Keratinocyte (primary cell): ENCODE measurements around the gene SPATA24. TPM values are rescaled to one million over a fixed set of nuclear protein-coding genes. Genes with fewer than 3 reads are reported as not detected.

Source experiments
- DNase-seq: peaks from one replicate; pipeline ENCODE4 v3.0.0-alpha.2; 2011; ENCODE audit warnings: low read depth, missing footprints, low spot score
- FAIRE-seq: peaks from 2 replicates; lab custom pipeline; 2011; peaks lifted over from hg19 to GRCh38; lab: Jason Lieb, UNC
- H2AFZ ChIP-seq: 2 replicates; pipeline ENCODE4 v1.6.0; 2012; ENCODE audit warnings: low read length, control low read depth, inconsistent platforms; ENCODE audit not compliant: control insufficient read depth
- H3K27ac ChIP-seq: 2 replicates; pipeline ENCODE4 v1.5.1; 2011; ENCODE audit warnings: low read length; ENCODE audit not compliant: control insufficient read depth, insufficient read depth
- H3K27me3 ChIP-seq: 3 replicates; pipeline ENCODE4 v1.6.0; 2011; ENCODE audit warnings: low read length; ENCODE audit not compliant: control insufficient read depth, insufficient read depth; ENCODE audit errors: extremely low read depth
- H3K36me3 ChIP-seq, 2 experiments: 2 replicates in 1 of 2; 3 replicates in 1 of 2; pipeline ENCODE4 v1.5.1; 2011; ENCODE audit warnings: low read length in 2 of 2, mild to moderate bottlenecking in 1 of 2; ENCODE audit not compliant: control insufficient read depth in 2 of 2, insufficient read depth in 2 of 2; ENCODE audit errors: extremely low read depth in 1 of 2
- H3K4me1 ChIP-seq: 3 replicates; pipeline ENCODE4 v1.5.1; 2011; ENCODE audit warnings: low read length; ENCODE audit not compliant: control insufficient read depth, insufficient read depth; ENCODE audit errors: extremely low read depth
- H3K4me2 ChIP-seq: 3 replicates; pipeline ENCODE4 v1.6.0; 2011; ENCODE audit warnings: low read depth, low read length; ENCODE audit not compliant: control insufficient read depth, insufficient read depth; ENCODE audit errors: extremely low read depth
- H3K4me3 ChIP-seq, 3 experiments: fragments of 200-600 bp in 1 of 3; sonication (generic) in 1 of 3; 2 replicates in 2 of 3; 3 replicates in 1 of 3; pipeline ENCODE4 v1.5.1; 2011 to 2016; ENCODE audit warnings: low read length in 3 of 3, mild to moderate bottlenecking in 3 of 3, control low read depth in 2 of 3, inconsistent platforms in 1 of 3, low read depth in 1 of 3, mixed read lengths in 1 of 3, mixed run types in 1 of 3, moderate library complexity in 1 of 3; ENCODE audit not compliant: control insufficient read depth in 2 of 3, insufficient read depth in 2 of 3; ENCODE audit errors: extremely low read depth in 1 of 3
- H3K79me2 ChIP-seq: 2 replicates; pipeline ENCODE4 v1.6.0; 2012; ENCODE audit warnings: low read length; ENCODE audit not compliant: control insufficient read depth, insufficient read depth
- H3K9ac ChIP-seq: 3 replicates; pipeline ENCODE4 v1.6.0; 2011; ENCODE audit warnings: low read length; ENCODE audit not compliant: control insufficient read depth, insufficient read depth; ENCODE audit errors: extremely low read depth
- H3K9me1 ChIP-seq: 3 replicates; pipeline ENCODE4 v1.6.0; 2011; ENCODE audit warnings: low read length; ENCODE audit not compliant: control insufficient read depth, insufficient read depth; ENCODE audit errors: extremely low read depth
- H3K9me3 ChIP-seq: 2 replicates; pipeline ENCODE4 v1.5.1; 2012; ENCODE audit warnings: low read depth, low read length; ENCODE audit not compliant: control insufficient read depth
- H4K20me1 ChIP-seq: 3 replicates; pipeline ENCODE4 v1.6.0; 2011; ENCODE audit warnings: low read length; ENCODE audit not compliant: control insufficient read depth, insufficient read depth; ENCODE audit errors: extremely low read depth
- CTCF ChIP-seq, 3 experiments: IDR thresholded peaks in 1 of 3; conservative IDR thresholded peaks in 1 of 3; optimal IDR thresholded peaks in 1 of 3; 2 replicates in 2 of 3; 3 replicates in 1 of 3; pipeline versions ENCODE3 to v1.5.1; 2011; ENCODE audit warnings: low read length in 3 of 3, mild to moderate bottlenecking in 3 of 3, moderate library complexity in 2 of 3, control low read depth in 1 of 3, inconsistent platforms in 1 of 3; ENCODE audit not compliant: insufficient read depth in 2 of 3; ENCODE audit errors: extremely low read depth in 1 of 3
- EZH2 ChIP-seq: IDR thresholded peaks from one replicate; pipeline ENCODE4 v1.6.1; 2012; ENCODE audit warnings: inconsistent platforms, mild to moderate bottlenecking, low read length, moderate library complexity
- dilution Hi-C: fragments of 300-500 bp; cut with MboI; formaldehyde crosslinking; loops from one replicate; pipeline ENCODE4 v1.7.0; 2020; ENCODE audit warnings: low sequenced_read_pairs; ENCODE audit not compliant: extremely low pct_ligation_motif_present
- polyA plus RNA-seq, 5 experiments: library from polyadenylated mRNA; depleted of rRNA in 3 of 5; stranded (reverse) in 3 of 5; stranded (forward) in 1 of 5; unstranded in 1 of 5; fragments of >200 nt; gene quantifications; 1 replicate in 1 of 5; 2 replicates in 3 of 5; 3 replicates in 1 of 5; pipeline versions ENCODE4 v1.2.1 to v1.2.3, GENCODE V29; 2011 to 2012; ENCODE audit warnings: missing spikeins in 2 of 5, low read depth in 1 of 5, low replicate concordance in 1 of 5

Gene SPATA24
- polyA plus RNA-seq, 1 donor (not counting 4 experiments of a cell fraction or from before 2014, with no cell fraction given) = 4.9 TPM

- no peaks in the 10 kb centered on the region for H4K20me1 ChIP-seq
- H3K79me2 ChIP-seq = no peaks in the 10 kb centered on the region
- dilution Hi-C loops = no loop called here
- peaks cover 34% of the 10 kb centered on the region for H3K4me1 ChIP-seq
- peaks cover 0 to 2% of the 10 kb centered on the region in 2 experiments for H3K36me3 ChIP-seq
- FAIRE-seq (peak; percentile 55), DNase-seq (no peak)
- no peaks in the 10 kb centered on the region for H3K9me3 ChIP-seq
- H3K27me3 ChIP-seq = no peaks in the 10 kb centered on the region
- H3K27ac ChIP-seq = peak overlapping the region; percentile 84
- no peak overlapping the region for H3K4me3 ChIP-seq
- peak overlapping the region; percentile 23 for H3K4me2 ChIP-seq
- TF ChIP-seq EZH2 = no peak
- peak overlapping the region; percentile 29 for H2AFZ ChIP-seq
- H3K9ac ChIP-seq = peak overlapping the region; percentile 31
- H3K9me1 ChIP-seq = no peaks in the 10 kb centered on the region
Measured at GRCh38 chr5:139414581-139415130, 10.8 kb upstream of the SPATA24 start.

- peak overlapping the region; percentile 7 for H2AFZ ChIP-seq
- no peaks in the 10 kb centered on the region for H3K9me3 ChIP-seq
- DNase-seq (no peak), FAIRE-seq (no peak)
- dilution Hi-C loops = no loop called here
- H3K9me1 ChIP-seq = no peaks in the 10 kb centered on the region
- H3K79me2 ChIP-seq = no peaks in the 10 kb centered on the region
- H3K9ac ChIP-seq = no peak overlapping the region
- TF ChIP-seq CTCF (optimal IDR thresholded peaks at IDR 0.05 in 1 of 3, IDR thresholded peaks at IDR 0.05 in 1 of 3, conservative IDR thresholded peaks at IDR 0.05 in 1 of 3; ENCODE audit: extremely low read depth in 1 of 3, insufficient read depth in 2 of 3, low read length in 3 of 3) (no peak), EZH2 (no peak)
- H4K20me1 ChIP-seq = no peaks in the 10 kb centered on the region
- no peaks in the 10 kb centered on the region for H3K27me3 ChIP-seq
- peak overlapping the region; percentile 84 for H3K27ac ChIP-seq
- H3K4me1 ChIP-seq = peaks cover 34% of the 10 kb centered on the region
- H3K36me3 ChIP-seq = no peaks in the 10 kb centered on the region
- H3K4me2 ChIP-seq = peak overlapping the region; percentile 23
- H3K4me3 ChIP-seq = no peak overlapping the region
Measured at GRCh38 chr5:139413963-139414362, 10.1 kb upstream of the SPATA24 start.

GRCh38 chr5:139413153-139413552, 9.3 kb upstream of the SPATA24 start:
- Histone ChIP-seq H3K4me2 (no peak overlapping the region), H3K4me1 (peaks cover 34% of the 10 kb centered on the region), H3K27me3 (no peaks in the 10 kb centered on the region), H3K9me1 (no peaks in the 10 kb centered on the region), H3K4me3 (no peak overlapping the region), H3K79me2 (no peaks in the 10 kb centered on the region), H4K20me1 (no peaks in the 10 kb centered on the region), H3K9ac (no peak overlapping the region), H3K9me3 (no peaks in the 10 kb centered on the region), H2AFZ (no peak overlapping the region), H3K36me3 (no peaks in the 10 kb centered on the region), H3K27ac (no peak overlapping the region)
- TF ChIP-seq CTCF (optimal IDR thresholded peaks at IDR 0.05 in 1 of 3, IDR thresholded peaks at IDR 0.05 in 1 of 3, conservative IDR thresholded peaks at IDR 0.05 in 1 of 3; ENCODE audit: extremely low read depth in 1 of 3, insufficient read depth in 2 of 3, low read length in 3 of 3) (no peak), EZH2 (no peak)
- DNase-seq (no peak), FAIRE-seq (no peak)
- dilution Hi-C loops = no loop called here
